Stimulated activated CD8-positive, alpha-beta memory T cell treated with anti-CD3 and anti-CD28 coated beads, Interleukin-15, amount 100 ng/mL, for 4 hours (primary cell): ENCODE results near the gene SUPV3L1.
"Not testable (repeated sequence)": the region's sequence is repeated elsewhere in the genome, so short reads cannot be mapped to it uniquely, and the experiment has no call there.

Experiments used
- DNase-seq, 2 donors: peaks; one replicate each; pipeline ENCODE4 v3.0.0-alpha.2; 2020; ENCODE audit warnings: low read depth in 2 of 2

SUPV3L1 gene

DNA sequence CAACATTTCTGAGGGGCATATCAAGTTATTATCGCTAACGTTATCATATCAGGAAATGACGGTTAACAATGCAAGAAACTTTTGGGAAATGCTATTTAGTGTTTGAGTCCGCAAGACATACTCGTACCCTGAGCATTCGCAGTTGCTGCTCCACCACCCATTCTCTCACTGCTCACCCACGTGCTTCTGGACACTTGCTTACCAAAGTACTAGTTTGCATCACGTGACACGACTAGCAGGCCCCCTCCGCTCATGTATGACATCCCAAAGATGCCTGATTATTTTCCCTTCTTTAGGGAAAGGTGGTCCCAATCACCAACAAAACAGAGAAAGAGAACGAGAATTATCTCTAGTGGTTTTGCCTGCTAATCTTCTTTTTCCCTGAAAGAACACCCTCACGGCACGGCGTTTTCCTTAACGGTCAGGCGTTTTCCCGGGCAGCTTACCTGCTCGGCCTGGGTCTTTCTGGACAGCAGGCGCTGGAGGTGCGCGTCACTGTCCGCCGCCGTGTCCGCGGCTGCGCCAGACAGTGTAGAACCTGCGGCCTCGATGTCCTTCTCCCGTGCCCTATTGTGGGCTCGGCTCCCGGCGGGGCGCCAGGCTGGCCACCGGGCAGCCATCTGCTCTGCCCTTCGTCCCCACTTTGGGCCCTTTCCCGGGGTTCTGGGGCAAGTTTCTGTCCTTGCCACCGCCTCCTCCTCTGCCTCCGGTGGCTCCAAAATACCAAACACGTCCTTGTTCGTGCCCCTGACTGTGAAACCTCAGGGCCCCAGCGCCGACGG lies at the start of gene SUPV3L1:
Gene SUPV3L1, plus strand, starts transcription at position 492 of the 782 bp plus-strand sequence. Its CDS starts 58 bp downstream, at position 550.
- DNase-seq, result peak; percentile 71 to 87

DNA sequence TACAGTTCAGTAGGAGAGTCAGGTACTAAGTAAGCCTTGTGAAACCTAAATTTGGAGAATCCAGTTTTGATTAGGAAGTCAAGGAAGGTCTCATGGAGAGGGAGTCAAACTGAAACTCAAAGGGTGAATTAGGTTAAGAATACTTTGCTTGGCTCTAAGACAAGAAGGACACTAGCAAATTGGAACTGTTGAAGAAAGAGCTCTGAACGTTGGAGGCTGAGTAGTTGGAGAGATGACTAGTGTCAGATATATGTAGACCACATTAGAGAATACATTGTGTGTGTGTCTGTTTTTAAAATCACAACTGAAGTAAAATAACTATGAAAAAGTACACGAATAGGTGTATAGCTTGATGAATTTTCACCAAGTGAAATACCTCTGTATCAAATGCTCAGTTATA lies 49.8 kb upstream of the SUPV3L1 start:
- no peak for DNase-seq

DNA sequence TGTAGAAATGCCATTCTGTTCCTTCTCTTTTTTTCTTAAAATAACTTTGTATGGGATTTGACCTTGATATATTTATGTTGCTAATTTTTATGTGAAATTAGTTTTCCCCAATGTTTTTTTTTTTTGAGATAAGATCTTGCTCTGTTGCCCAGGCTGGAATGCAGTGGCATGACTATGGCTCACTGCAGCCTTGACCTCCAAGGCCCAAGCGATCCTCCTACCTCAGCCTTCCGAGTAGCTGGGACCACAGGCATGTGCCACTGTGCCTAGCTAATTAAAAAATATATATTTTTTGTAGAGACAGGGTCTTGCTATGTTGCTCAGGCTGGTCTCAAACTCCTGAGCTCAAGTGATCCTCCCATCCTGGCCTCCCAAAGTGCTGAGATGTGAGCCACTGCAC lies 40.1 kb upstream of the SUPV3L1 start:
- no peak for DNase-seq

DNA sequence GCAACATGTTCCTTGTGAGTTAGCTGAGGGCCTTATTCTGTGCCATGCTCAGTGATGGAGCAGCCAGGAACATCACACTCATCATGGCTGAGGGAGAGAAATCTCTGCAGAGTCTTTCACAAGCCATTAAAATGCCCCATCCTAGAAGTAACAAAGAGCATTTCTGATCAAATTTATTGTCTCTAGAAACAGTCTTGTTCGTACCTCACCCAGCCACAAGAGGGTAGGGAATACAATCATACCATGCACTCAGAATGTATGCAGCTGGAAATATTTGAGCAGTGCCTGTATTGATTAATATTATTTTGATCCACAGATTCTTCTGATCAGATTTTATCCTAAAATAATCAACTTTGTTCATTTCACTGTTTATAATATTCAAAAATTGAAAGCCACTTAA lies 38.7 kb upstream of the SUPV3L1 start:
- no peak for DNase-seq

DNA sequence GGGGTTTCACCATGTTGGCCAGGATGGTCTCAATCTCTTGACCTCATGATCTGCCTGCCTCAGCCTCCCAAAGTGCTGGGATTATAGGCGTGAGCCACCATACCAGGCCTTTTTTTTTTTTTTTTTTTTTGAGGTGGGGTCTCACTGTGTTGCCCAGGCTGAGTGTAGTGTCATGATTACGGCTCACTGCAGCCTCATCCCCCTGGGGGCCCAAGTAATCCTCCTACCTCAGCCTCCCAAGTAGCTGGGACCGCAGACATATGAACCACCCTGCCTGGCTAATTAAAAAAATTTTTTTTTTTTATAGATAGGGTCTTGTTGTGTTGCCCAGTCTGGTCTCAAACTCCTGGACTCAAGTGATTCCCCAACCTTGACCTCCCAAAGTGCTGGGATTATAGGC lies 38.0 kb upstream of the SUPV3L1 start:
- not testable (repeated sequence) for DNase-seq

DNA sequence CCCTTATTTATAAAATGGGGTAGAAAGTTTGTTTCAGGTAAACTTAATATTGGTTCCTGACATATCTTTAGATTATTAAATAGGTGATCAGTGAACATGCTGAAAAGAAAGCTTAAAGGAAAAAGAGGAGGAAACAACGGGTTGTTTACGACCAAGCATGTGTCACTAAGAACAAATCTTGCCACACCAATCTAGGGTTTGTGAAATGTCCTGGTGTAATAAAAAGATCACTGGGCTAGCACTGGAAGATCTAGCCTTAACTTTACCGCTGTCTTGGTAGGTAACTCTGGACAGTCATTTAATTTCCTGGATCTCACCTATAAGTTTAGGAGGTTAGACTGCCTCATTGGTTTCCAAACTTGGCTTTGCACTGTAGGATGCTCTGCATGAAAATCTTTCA lies 37.1 kb upstream of the SUPV3L1 start:
- DNase-seq, result no peak

DNA sequence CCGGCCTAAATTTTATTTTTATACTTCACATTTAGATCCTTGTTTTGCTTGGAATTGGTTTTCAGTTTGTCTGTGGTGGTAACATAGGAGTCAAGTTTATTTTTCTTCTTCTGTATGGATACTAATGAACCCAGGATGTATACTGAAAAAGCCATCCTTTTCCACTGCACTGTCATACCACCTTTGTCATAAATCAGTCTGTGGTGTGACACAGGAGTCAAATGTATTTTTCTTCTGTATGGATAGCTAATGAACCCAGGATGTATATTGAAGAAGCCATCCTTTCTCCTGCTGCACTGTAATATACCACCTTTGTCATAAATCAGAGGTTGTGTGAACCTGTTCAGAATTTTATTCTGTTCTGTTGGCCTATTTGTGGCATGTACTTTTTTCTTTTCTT lies 34.7 kb upstream of the SUPV3L1 start:
- no peak for DNase-seq

DNA sequence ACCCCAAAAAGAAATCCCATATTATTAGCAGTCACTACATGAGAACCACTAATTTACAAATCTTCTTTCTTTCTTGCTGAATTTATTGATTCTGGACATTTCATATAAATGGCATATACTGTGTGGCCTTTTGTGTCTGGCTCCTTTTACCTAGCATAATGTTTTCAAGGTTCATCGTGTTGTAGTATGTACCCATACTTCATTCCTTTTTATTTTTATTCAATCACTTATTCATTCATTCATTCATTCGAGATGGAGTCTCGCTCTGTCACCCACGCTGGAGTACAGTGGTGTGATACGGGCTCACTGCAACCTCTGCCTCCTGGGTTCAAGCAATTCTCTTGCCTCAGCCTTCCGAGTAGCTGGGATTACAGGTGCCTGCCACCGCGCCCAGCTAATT lies 34.2 kb upstream of the SUPV3L1 start:
- no peak for DNase-seq

DNA sequence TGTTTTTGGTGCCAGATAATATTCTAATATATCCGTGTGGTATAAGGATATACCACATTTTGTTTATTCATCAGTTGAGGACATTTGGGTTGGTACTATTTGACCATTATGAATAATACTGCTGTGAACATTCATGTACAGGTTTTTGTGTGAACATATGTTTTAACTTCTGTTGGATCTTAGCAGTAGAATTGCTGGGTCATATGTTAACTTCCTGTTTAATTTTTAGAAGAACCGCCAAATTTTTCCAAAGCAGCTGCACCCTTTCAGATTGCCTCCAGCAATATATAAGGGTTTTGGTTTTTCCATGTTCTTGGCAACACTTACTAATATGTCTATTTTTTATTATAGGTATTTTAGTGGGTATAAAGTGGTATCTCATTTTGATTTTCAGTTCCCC lies 33.3 kb upstream of the SUPV3L1 start:
- no peak for DNase-seq

DNA sequence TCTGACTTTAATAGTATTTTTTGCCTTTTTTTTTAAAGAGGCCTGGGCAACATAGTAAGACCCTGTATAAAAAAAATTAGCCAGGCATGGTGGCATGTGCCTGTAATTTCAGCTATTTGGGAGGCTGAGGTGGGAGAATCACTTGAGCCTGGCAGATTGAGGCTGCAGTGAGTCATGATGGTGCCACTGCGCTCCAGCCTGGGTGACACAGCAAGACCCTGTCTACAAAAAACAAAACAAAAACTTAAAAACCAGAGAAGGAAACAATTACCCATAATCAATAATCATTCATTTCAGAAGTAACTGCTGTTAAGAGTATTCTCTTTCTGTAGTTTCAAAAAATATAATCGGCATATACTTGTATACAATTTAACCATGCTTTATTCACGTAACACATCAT lies 28.1 kb upstream of the SUPV3L1 start:
- no peak for DNase-seq

DNA sequence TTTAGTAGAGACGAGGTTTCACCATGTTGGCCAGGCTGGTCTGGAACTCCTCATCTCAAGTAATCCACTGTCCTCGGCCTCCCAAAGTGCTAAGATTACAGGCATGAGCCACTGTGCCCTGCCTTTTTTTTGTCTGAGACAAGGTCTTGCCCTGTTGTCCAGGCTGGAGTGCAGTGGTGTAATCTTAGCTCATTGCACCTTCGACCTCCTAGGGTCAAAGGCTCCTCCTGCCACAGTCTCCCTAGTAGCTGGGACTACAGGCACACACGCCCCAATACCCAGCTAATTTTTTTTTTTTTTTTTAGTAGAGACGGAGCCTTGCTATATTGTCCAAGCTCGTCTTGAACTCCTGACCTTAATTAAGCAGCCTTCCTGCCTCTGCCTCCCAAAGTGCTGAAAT lies 26.8 kb upstream of the SUPV3L1 start:
- no peak for DNase-seq

DNA sequence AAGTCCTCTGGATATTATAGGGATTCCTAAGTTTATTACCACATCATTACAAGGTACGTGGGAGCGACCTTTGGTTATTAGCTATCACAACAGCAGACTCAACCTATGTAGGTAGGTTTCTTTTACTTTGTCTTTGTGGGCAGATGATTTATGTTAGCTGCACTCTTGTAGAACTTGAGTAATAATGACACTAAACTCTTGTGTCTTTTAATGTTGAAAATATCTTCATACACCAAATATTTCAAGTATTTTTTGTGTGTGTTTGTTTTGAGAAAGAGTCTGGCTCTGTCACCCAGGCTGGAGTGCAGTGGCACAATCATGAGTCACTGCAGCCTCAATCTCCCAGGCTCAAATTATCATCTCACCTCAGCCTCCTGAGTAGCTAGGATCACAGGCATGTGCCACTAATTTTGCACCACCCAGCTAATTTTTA lies 19.2 kb upstream of the SUPV3L1 start:
- no peak for DNase-seq

DNA sequence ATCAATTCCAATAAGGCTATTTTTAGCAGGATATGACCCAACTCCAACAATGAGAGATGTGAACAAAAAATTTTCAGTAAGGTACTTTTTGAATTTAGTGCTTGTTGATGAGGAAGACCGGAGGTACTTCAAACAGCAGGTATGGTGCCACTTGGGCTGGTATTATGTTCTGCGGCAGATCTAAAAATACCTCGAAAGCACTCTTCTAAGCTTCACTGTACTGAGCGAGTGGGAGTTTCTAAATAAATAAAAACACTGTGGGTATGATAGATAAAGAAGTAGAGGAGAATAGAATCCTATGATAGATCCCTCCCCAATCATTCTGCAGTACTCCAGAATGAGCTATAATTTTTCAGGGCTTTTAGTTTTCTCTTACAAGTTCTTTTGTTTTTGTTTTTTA lies 11.5 kb upstream of the SUPV3L1 start:
- DNase-seq, result no peak

DNA sequence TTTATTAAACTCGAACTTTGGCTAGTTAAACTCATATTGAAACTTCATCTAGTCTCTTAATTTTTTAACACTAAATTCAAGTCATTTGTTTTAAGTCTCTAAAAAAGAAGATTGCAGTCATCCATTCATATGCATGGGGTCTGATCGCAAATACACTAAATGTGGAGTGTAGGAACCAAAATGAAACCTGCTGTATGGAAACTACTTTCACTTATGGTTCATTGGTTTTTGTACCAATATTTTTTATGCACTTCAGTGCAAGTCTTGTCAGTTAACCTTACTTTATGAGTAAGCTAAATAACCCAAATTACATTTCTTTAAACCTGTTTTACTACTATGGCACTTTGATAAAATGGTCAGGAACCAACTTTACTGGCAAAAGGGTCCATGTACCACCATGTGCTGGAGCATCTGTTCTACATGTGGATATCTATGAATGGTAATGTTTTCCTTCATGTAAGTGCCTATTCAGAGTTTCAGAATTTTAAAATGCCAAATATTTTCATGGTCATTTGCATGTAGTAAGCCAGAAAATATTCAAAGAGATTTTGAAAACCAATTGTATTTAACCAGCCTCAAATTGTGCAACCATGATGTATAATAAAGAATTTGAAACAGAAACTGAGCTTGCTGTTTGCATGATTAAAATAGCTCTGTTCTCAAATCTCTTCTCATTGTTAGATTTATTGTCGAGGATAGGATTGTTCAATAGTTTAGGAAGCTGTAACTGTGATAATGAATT lies 7.6 kb upstream of the SUPV3L1 start:
- DNase-seq, result no peak

DNA sequence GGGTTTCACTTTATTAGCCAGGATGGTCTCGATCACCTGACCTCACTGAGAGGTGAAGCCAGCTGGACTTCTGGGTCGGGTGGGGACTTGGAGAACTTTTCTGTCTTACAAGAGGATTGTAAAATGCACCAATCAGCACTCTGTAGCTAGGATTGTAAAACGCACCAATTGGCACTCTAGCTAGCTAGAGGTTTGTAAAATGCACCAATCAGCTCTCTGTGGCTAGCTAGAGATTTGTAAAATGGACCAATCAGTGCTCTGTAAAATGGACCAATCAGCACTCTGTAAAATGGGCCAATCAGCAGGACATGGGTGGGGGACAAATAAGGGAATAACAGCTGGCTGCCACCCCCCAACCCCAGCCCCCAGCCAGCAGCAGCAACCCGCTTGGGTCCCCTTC lies 4.7 kb upstream of the SUPV3L1 start:
- not testable (repeated sequence) for DNase-seq

DNA sequence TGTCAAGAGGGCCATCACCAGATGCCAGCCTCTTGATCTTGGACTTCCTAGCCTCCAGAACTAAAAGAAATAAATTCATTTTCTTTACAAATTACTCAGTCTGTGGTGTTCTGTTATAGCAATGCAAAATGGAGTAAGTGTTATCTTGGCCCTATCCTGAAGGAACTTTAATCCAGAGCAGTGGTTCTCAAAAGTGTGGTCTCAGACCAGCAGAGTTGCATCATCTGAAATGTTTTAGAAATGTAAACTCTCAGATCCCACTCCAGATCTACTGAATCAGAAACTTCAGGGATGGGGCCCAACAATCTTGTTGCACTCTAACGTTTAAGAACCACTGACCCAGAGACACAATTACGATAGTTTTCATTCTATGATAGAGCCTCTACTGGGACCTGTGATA lies 3.2 kb upstream of the SUPV3L1 start:
- DNase-seq, result no peak

DNA sequence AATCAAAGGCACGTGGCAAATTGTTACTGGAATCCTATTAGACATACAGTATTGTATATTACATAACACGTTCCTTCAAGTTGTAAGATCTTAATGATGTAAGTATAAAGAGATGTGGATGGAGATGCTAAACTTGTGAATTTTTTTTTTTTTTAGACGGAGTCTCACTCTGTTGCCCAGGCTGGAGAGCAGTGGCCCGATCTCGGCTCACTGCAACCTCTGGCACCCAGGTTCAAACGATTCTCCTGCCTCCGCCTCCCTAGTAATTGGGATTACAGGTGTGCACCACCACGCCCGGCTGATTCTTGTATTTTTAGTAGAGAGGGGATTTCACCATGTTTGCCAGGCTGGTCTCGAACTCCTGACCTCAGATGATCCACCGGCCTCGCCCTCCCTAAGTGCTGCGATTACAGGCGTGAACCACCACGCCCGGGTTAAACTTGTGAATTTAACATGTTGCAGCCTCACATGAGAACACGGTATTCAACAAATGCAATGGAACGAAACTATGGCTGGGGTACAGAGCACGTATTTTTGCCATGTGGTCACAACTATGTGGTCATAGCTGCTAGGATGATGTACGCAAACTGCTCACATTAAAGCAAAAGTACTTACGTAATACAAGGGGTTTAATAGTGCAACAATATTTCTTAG lies 818 bp upstream of the SUPV3L1 start:
- peak in 1 of 2 donors; percentile 1 for DNase-seq

DNA sequence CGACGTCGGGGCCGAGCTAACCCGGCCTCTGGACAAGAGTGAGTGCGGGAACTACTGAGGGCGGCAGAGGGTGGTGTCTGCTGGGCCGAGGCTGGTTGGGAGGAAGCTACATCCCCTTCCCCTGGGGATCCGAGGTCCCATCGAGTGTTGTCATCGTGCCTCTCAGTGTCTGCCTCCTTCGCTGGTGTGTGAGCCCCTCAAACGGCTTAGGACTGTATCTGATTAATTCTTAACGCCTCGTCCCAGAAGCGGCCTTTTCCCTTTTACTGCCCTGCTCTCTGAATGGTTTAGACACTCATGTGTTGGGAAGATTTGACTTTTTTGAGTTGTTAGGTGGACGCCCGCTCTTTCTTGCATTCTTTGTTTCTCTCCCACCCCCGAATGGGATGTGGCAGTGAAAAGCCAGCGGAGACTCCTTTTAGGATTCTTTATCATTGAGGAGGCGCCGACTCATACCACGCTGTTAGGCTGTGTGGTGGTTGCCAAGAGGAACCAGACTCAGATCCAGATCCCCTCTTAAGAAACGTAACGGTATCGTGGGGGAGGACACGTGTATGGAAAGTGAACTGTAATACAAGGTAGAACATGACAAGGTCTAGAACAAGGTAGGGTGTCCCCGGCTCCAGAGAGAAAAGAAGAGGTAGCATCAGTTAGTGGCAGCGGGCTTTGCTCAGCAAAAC lies 631 bp downstream of the SUPV3L1 start:
- no peak for DNase-seq

DNA sequence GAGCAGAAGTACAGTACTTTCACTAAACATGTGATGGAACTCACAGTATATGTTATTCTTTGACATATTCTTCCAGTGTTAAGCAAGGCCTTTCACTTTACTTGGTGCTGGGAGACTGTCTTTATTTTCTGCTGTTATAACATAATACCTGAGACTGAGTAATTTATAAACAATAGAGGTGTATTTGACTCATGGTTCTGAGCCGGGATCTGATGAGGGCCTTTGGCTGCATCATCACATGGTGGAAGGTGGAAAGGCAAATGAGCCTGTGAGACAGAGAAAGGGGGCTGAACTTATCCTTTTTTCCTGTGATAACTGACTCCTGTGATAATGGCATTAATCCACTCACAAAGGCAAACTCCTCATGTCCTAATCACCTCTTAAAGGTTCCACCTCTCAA lies 1.4 kb downstream of the SUPV3L1 start:
- no peak for DNase-seq

DNA sequence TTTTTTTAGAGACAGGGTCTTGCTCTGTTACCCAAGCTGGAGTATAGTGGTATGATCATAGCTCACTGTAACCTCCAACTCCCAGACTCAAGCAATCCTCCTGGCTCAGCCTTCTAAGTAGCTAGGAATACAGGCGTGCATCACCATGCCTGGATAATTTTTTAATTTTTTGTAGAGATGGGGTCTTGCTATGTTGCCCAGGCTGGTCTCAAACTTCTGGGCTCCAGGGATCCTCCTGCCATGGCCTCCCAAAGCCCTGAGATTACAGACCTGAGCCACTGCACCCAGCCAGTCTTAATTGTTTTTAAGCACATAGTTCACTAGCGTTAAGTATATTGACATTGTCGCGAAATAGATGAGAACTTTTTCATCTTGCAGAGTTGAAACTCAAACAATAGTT lies 2.0 kb downstream of the SUPV3L1 start:
- no peak for DNase-seq

DNA sequence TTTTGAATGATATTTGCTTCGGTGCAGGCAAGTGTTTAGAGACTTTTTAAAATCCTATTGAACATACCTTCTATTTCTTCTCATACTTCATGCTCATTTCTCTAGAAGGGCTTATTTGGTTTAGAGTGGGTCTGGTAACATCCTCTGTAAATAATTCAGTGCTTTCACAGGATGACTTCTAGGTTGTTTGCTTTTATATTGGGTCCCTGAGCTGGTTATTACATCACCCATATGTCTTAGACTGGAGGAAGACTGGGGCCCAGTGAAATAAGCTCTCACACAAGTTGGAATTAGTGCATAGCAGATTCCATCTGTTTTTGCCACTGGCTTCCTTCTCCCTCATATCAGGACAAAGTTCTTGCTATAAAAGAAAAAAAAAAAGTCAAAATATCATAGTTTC lies 6.5 kb downstream of the SUPV3L1 start:
- DNase-seq, result no peak

DNA sequence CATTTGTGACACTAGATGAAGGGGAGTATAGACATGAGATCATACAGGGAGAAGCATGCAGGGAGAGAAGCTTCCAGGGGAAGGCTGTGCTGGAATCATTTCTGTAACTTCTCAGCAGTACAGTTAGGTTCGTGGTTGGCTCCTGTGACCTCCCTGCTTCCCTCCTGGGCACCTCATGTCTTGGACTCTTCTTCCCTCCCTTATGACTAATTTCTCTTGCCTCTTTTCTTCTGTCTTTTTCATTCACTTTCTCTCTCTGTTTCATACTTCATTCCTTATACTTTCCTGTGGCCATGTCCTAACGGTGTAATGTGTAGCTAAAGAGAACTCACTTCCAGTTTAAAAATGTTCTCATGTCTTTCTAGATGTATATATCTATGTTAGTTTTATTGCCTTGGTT lies 21.0 kb downstream of the SUPV3L1 start:
- DNase-seq, result no peak
